Measurements from ENCODE around the gene ZNF547. TPM values are rescaled to one million over a fixed set of nuclear protein-coding genes. Genes with fewer than 3 reads are reported as not detected.

Gene ZNF547
- total RNA-seq, 4 donors from 2014 or later = 0.78 to 1.8 (median 1.1) TPM

DNA sequence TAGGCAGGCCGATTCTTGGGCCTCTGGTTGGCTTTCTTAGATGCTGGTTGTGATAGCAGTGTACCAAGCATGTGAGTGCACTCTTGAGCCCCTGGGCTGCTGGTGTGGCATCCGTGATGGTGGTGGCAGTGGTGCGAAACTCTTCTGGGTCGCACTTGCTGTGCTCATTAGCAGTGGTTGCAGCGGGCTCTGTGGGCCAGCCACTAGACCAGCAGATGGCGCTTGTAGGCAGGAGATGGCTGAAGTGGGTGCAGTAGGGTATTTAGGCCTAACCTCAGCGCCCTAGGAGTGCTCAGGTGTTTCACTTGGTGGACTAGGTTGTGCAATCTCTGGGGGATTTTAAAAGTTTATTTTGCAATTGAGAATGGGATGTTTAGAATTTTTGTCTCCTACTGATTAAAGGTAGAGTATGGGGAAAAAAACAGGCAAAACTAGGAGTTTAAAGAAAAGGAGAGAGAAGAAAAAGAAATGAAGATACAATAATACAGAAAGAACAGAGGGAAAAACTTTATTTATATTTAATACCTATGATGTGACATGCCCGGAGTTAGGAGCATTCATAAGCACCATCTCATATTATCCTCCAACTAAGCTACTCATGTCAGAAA is 43.3 kb downstream of the ZNF547 start:
- H3K27ac ChIP-seq = no peak overlapping the region
- peaks cover 0 to 24% (median 0%) of the 10 kb centered on the region in 3 donors for H3K36me3 ChIP-seq
- no peaks in the 10 kb centered on the region for H3K27me3 ChIP-seq
- H3K9me3 ChIP-seq = peaks cover 0 to 53% (median 6%) of the 10 kb centered on the region in 4 donors
- H3K4me3 ChIP-seq = no peak overlapping the region
- no peak for DNase-seq (ENCODE audit: low spot score in 2 of 2)
- WGBS, 2 donors = 10 to 13% methylated on average over 8 of the region's 8 CpGs
- peaks cover 0 to 9% (median 2%) of the 10 kb centered on the region in 4 donors for H3K4me1 ChIP-seq
- no peak for TF ChIP-seq POLR2A (IDR thresholded peaks at IDR 0.05)
- TF ChIP-seq, protein P1, sequence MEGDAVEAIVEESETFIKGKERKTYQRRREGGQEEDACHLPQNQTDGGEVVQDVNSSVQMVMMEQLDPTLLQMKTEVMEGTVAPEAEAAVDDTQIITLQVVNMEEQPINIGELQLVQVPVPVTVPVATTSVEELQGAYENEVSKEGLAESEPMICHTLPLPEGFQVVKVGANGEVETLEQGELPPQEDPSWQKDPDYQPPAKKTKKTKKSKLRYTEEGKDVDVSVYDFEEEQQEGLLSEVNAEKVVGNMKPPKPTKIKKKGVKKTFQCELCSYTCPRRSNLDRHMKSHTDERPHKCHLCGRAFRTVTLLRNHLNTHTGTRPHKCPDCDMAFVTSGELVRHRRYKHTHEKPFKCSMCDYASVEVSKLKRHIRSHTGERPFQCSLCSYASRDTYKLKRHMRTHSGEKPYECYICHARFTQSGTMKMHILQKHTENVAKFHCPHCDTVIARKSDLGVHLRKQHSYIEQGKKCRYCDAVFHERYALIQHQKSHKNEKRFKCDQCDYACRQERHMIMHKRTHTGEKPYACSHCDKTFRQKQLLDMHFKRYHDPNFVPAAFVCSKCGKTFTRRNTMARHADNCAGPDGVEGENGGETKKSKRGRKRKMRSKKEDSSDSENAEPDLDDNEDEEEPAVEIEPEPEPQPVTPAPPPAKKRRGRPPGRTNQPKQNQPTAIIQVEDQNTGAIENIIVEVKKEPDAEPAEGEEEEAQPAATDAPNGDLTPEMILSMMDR (IDR thresholded peaks at IDR 0.05) = peak in 2 of 5 experiments; percentile 16 to 45

DNA sequence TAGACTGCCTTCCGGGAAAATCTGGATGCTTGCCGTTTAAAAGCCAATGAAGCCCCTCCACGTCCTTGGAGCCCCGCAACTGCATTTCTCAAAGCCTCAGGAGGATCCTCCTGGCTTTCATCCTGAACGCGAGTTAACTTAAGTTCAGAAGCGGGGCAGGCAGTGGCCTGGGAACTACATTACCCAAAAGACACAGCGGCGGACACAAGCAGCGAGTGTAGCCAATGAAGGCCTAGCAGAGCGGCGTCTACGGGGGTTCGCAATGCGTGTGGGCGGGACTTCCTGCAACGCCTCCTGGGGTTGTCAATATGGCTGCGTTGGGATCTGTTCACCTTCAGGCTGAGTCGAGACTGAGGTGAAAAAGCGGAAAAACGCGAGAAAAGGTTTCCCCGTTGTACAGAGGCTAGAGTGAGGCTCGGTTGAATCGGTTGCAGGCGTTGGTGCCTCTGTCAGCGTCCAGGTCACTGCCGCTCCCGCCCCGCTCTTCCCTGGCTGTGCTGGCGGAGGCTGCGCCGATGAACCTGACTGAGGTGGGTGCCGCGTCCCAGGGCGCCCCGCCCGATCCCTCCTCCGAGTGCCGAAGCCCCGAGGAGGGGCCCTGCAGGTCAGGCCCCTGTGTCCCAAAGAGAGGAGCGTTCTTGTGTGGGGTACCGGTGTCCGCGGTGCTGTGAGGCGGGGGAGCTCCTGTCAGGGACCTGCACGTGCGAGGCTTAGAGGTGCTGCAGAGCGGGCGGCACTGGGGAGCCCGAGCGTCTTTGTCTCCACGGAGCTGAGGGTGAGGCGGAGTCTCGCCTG is 47.7 kb downstream of the ZNF547 start, which contains the start of gene ZNF17:
Gene ZNF17 (plus strand): TSS at position 285 of the 795 bp plus-strand sequence. CDS start 2,455 bp downstream, outside the sequence.
- H3K4me1 ChIP-seq = peaks cover 0 to 19% (median 8%) of the 10 kb centered on the region in 4 donors
- peaks cover 0 to 49% (median 0%) of the 10 kb centered on the region in 4 donors for H3K9me3 ChIP-seq
- TF ChIP-seq EP300 (IDR thresholded peaks at IDR 0.05) = peak; percentile 59 to 77
- TF ChIP-seq, protein P1 (IDR thresholded peaks at IDR 0.05) = no peak
- peak in 1 of 2 donors; percentile 20 for TF ChIP-seq POLR2A (IDR thresholded peaks at IDR 0.05)
- WGBS, 2 donors = 0 to 1% methylated on average over 40 to 52 of the region's 55 CpGs
- no peaks in the 10 kb centered on the region for H3K27me3 ChIP-seq
- H3K27ac ChIP-seq = peak within 1 kb of the TSS in 3 of 4 donors; percentile 59 to 84 (median 64)
- peaks cover 0 to 40% (median 15%) of the 10 kb centered on the region in 3 donors for H3K36me3 ChIP-seq
- H3K4me3 ChIP-seq = peak within 1 kb of the TSS; percentile 77 to 94 (median 87)
- DNase-seq (ENCODE audit: low spot score in 2 of 2) = peak; percentile 82 to 92

DNA sequence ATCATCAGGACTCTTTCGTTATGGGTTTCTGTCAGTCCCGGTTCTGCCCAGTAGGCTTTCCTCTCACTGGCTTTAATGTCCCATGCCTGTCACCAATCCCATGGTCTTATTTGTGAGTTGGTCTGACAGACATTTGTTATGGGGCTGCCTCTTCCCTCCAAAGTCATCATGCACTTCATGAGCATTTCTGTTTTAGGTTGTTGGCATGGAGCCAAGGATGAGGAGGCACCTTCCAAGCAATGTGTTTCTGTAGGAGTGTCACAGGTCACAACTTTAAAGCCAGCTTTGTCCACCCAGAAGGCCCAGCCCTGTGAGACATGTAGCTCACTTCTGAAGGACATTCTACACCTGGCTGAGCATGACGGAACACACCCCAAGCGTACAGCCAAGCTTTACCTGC is 56.1 kb downstream of the ZNF547 start:
- Histone ChIP-seq H3K27me3 (no peaks in the 10 kb centered on the region), H3K27ac (no peak overlapping the region), H3K4me1 (no peaks in the 10 kb centered on the region), H3K9me3 (peaks cover 17 to 100% (median 47%) of the 10 kb centered on the region in 4 donors), H3K4me3 (no peak overlapping the region), H3K36me3 (peaks cover 21 to 97% (median 48%) of the 10 kb centered on the region in 3 donors)
- DNase-seq (ENCODE audit: low spot score in 2 of 2) = no peak
- TF ChIP-seq EP300 (IDR thresholded peaks at IDR 0.05) (no peak), POLR2A (IDR thresholded peaks at IDR 0.05) (no peak)
- WGBS, 2 donors = 92 to 100% methylated on average over 4 of the region's 4 CpGs

DNA sequence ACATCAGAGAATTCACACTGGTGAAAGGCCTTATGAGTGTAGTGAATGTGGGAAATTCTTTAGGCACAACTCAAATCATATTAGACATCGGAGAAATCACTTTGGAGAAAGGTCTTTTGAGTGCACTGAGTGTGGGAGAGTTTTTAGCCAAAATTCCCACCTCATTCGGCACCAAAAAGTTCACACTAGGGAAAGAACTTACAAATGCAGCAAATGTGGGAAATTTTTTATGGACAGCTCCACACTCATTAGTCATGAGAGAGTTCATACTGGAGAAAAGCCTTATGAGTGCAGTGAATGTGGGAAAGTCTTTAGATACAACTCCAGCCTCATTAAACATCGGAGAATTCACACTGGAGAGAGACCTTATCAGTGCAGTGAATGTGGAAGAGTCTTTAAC is 57.7 kb downstream of the ZNF547 start:
- Histone ChIP-seq H3K27ac (no peak overlapping the region), H3K4me1 (no peaks in the 10 kb centered on the region), H3K4me3 (no peak overlapping the region), H3K36me3 (peaks cover 21 to 82% (median 41%) of the 10 kb centered on the region in 3 donors), H3K9me3 (peaks cover 17 to 100% (median 51%) of the 10 kb centered on the region in 4 donors), H3K27me3 (no peaks in the 10 kb centered on the region)
- TF ChIP-seq, protein P1 (IDR thresholded peaks at IDR 0.05) = no peak
- TF ChIP-seq EP300 (IDR thresholded peaks at IDR 0.05) = no peak
- TF ChIP-seq POLR2A (IDR thresholded peaks at IDR 0.05) = no peak
- DNase-seq (ENCODE audit: low spot score in 2 of 2) = no peak
- WGBS, 2 donors = 95 to 99% methylated on average over 3 of the region's 3 CpGs

Other genes with a start within 250 kb of the ZNF547 start
- not detected for gene USP29, start 243.6 kb upstream of the ZNF547 start, total RNA-seq
- not detected for gene ZIM3, start 218.3 kb upstream of the ZNF547 start, total RNA-seq
- gene DUXA, start 196.1 kb upstream of the ZNF547 start, total RNA-seq = 1 to 10 TPM in 1 of 4 donors, not detected in 3; 5.5 TPM
- 10 to 100 TPM; 37.8 to 75.6 (median 55.6) TPM for gene ZNF264, start 172.1 kb upstream of the ZNF547 start, total RNA-seq
- gene AURKC, start 132.5 kb upstream of the ZNF547 start, total RNA-seq = 1 to 10 TPM in 3 of 4 donors, not detected in 1; 1.0 to 5.2 (median 1.8) TPM
- 10 to 100 TPM; 16.2 to 24.7 (median 20.3) TPM for gene ZNF805, start 122.9 kb upstream of the ZNF547 start, total RNA-seq
- 10 to 100 TPM; 68.4 to 94.3 (median 85.1) TPM for gene ZNF460, start 83.1 kb upstream of the ZNF547 start, total RNA-seq
- gene ZNF543, start 43.1 kb upstream of the ZNF547 start, total RNA-seq = 10 to 100 TPM in 1 of 4 donors, 1 to 10 TPM in 3; 7.3 to 10.6 (median 7.9) TPM
- gene ZNF304, start 12.3 kb upstream of the ZNF547 start, total RNA-seq = 1 to 10 TPM; 5.1 to 7.6 (median 6.0) TPM
- 10 to 100 TPM in 3 of 4 donors, 1 to 10 TPM in 1; 4.8 to 20.6 (median 18.8) TPM for gene TRAPPC2B, start within 50 bp of the ZNF547 start, total RNA-seq
- gene ZNF548, start 26.3 kb downstream of the ZNF547 start, total RNA-seq = 10 to 100 TPM; 19.8 to 40.0 (median 31.2) TPM
- 10 to 100 TPM in 3 of 4 donors, 1 to 10 TPM in 1; 9.4 to 27.3 (median 14.9) TPM for gene ZNF17, start 47.6 kb downstream of the ZNF547 start, total RNA-seq
- gene ZNF749, start 71.8 kb downstream of the ZNF547 start, total RNA-seq = 1 to 10 TPM; 3.1 to 7.8 (median 4.5) TPM
- 1 to 10 TPM in 3 of 4 donors, under 1 TPM in 1; 0.60 to 2.6 (median 1.2) TPM for gene VN1R1, start 93.6 kb downstream of the ZNF547 start, total RNA-seq
- gene ZNF772, start 114.0 kb downstream of the ZNF547 start, total RNA-seq = 10 to 100 TPM in 3 of 4 donors, 1 to 10 TPM in 1; 9.3 to 19.2 (median 13.6) TPM
- gene ZNF419, start 124.2 kb downstream of the ZNF547 start, total RNA-seq = 10 to 100 TPM; 10.5 to 42.6 (median 16.2) TPM
- gene ZNF773, start 136.4 kb downstream of the ZNF547 start, total RNA-seq = 10 to 100 TPM in 3 of 4 donors, 1 to 10 TPM in 1; 2.6 to 31.8 (median 16.0) TPM
- gene ZNF549, start 163.8 kb downstream of the ZNF547 start, total RNA-seq = 1 to 10 TPM; 4.9 to 5.7 (median 5.0) TPM
- gene ZNF550, start 196.3 kb downstream of the ZNF547 start, total RNA-seq = 10 to 100 TPM in 1 of 4 donors, 1 to 10 TPM in 3; 6.6 to 11.0 (median 8.0) TPM
- gene ZNF416, start 215.4 kb downstream of the ZNF547 start, total RNA-seq = 1 to 10 TPM; 2.4 to 6.0 (median 2.6) TPM
- gene ZIK1, start 220.6 kb downstream of the ZNF547 start, total RNA-seq = 1 to 10 TPM; 3.0 to 7.6 (median 5.0) TPM
- gene ZNF530, start 236.3 kb downstream of the ZNF547 start, total RNA-seq = 1 to 10 TPM; 1.3 to 9.6 (median 3.0) TPM